Measurements from ENCODE around the gene VDAC2.

- TF ChIP-seq, protein P1, sequence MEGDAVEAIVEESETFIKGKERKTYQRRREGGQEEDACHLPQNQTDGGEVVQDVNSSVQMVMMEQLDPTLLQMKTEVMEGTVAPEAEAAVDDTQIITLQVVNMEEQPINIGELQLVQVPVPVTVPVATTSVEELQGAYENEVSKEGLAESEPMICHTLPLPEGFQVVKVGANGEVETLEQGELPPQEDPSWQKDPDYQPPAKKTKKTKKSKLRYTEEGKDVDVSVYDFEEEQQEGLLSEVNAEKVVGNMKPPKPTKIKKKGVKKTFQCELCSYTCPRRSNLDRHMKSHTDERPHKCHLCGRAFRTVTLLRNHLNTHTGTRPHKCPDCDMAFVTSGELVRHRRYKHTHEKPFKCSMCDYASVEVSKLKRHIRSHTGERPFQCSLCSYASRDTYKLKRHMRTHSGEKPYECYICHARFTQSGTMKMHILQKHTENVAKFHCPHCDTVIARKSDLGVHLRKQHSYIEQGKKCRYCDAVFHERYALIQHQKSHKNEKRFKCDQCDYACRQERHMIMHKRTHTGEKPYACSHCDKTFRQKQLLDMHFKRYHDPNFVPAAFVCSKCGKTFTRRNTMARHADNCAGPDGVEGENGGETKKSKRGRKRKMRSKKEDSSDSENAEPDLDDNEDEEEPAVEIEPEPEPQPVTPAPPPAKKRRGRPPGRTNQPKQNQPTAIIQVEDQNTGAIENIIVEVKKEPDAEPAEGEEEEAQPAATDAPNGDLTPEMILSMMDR (IDR thresholded peaks at IDR 0.05): no peak
- no peak for TF ChIP-seq POLR2AphosphoS5 (IDR thresholded peaks at IDR 0.05)
These were observed 24.2 kb downstream of the VDAC2 start for GRCh38 chr10:75234683-75235374.
